ENCODE measurements around the gene HHATL. TPM values are rescaled to one million over a fixed set of nuclear protein-coding genes. Genes with fewer than 3 reads are reported as not detected.

The HHATL gene
- total RNA-seq, 1 donor from 2014 or later: 1.0 TPM

GRCh38 chr3:42649783-42650182 lies 52.8 kb downstream of the HHATL start:
- Histone ChIP-seq H3K4me3 (no peak overlapping the region), H3K36me3 (peaks cover 51% of the 10 kb centered on the region), H3K27me3 (ENCODE audit: low read depth) (no peaks in the 10 kb centered on the region), H3K27ac (no peak overlapping the region), H3K4me1 (peaks cover 29% of the 10 kb centered on the region), H3K9me3 (no peaks in the 10 kb centered on the region)
- ATAC-seq: no peak
- DNase-seq: no peak
- intact Hi-C loops (cut with DNase I): no loop called here
- TF ChIP-seq, protein P1, sequence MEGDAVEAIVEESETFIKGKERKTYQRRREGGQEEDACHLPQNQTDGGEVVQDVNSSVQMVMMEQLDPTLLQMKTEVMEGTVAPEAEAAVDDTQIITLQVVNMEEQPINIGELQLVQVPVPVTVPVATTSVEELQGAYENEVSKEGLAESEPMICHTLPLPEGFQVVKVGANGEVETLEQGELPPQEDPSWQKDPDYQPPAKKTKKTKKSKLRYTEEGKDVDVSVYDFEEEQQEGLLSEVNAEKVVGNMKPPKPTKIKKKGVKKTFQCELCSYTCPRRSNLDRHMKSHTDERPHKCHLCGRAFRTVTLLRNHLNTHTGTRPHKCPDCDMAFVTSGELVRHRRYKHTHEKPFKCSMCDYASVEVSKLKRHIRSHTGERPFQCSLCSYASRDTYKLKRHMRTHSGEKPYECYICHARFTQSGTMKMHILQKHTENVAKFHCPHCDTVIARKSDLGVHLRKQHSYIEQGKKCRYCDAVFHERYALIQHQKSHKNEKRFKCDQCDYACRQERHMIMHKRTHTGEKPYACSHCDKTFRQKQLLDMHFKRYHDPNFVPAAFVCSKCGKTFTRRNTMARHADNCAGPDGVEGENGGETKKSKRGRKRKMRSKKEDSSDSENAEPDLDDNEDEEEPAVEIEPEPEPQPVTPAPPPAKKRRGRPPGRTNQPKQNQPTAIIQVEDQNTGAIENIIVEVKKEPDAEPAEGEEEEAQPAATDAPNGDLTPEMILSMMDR (IDR thresholded peaks at IDR 0.05): no peak

GRCh38 chr3:42649006-42649405 lies 53.6 kb downstream of the HHATL start:
- H3K36me3 ChIP-seq: peaks cover 59% of the 10 kb centered on the region
- ATAC-seq (no peak), DNase-seq (no peak)
- no peaks in the 10 kb centered on the region for H3K27me3 ChIP-seq (ENCODE audit: low read depth)
- H3K9me3 ChIP-seq: no peaks in the 10 kb centered on the region
- intact Hi-C loops (cut with DNase I): no loop called here
- H3K4me1 ChIP-seq: peaks cover 27% of the 10 kb centered on the region
- H3K27ac ChIP-seq: no peak overlapping the region
- TF ChIP-seq, protein P1 (IDR thresholded peaks at IDR 0.05): no peak
- no peak overlapping the region for H3K4me3 ChIP-seq

GRCh38 chr3:42647821-42648459 lies 54.7 kb downstream of the HHATL start:
- Histone ChIP-seq H3K27me3 (ENCODE audit: low read depth) (no peaks in the 10 kb centered on the region), H3K27ac (no peak overlapping the region), H3K9me3 (no peaks in the 10 kb centered on the region), H3K4me3 (no peak overlapping the region), H3K36me3 (peaks cover 70% of the 10 kb centered on the region), H3K4me1 (peaks cover 17% of the 10 kb centered on the region)
- DNase-seq (no peak), ATAC-seq (no peak)
- intact Hi-C loops (cut with DNase I): no loop called here
- TF ChIP-seq, protein P1 (IDR thresholded peaks at IDR 0.05): no peak

Other genes starting within 250 kb of the HHATL start
- 212 TPM for gene VIPR1, start 200.2 kb downstream of the HHATL start, total RNA-seq
- gene SEC22C, start 120.8 kb downstream of the HHATL start, total RNA-seq: 51.3 TPM
- gene SS18L2, start 111.9 kb downstream of the HHATL start, total RNA-seq: 21.4 TPM
- gene NKTR, start 102.1 kb downstream of the HHATL start, total RNA-seq: 87.3 TPM
- 20.0 TPM for gene ZBTB47, start 49.1 kb downstream of the HHATL start, total RNA-seq
- not detected for gene KLHL40, start 17.3 kb downstream of the HHATL start, total RNA-seq
- 2.5 TPM for gene CCDC13, start 70.5 kb upstream of the HHATL start, total RNA-seq
- gene HIGD1A, start 101.7 kb upstream of the HHATL start, total RNA-seq: 83.8 TPM
- 5.3 TPM for gene ACKR2, start 106.6 kb upstream of the HHATL start, total RNA-seq
- not detected for gene CYP8B1, start 173.1 kb upstream of the HHATL start, total RNA-seq
- gene ZNF662, start 203.3 kb upstream of the HHATL start, total RNA-seq: 7.3 TPM

Data from lower lobe of right lung (tissue), 2 donors.